ENCODE results near the gene COLQ.

DNA sequence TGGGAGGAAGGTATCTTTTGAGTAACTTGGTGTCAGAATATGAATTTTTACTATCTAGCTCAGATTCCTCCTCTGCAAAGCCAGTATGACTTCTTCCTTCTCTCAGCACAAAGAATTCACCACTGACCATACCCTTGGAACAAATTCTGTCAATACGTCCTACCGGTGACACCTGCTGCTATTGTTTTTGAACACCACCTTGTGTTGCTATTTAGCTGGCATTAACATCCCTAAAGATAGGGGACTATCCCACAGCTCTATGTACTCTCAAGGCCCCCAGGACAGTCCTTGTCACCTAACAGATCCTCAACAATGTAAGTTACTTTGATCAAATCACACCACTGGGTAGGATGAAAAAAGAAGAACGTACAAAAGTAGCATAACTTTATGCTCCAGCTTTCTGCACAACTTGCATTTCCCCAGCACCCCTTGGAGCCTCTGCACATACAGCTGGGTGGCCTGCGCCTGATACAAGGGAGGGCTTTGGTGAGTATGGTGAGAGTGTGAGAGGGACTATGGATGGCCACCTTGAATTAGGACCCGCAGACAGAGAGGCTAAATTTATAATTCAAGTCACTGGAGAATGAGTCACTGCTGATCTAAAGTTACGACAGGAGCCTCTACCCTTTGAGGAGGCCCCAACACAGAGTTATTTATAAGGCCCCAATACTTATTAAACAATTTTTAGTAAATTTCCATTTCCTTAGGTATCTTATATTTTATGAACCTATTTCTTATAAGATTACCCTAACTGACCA is 2.3 kb upstream of the COLQ start:
- TF ChIP-seq, protein P1, sequence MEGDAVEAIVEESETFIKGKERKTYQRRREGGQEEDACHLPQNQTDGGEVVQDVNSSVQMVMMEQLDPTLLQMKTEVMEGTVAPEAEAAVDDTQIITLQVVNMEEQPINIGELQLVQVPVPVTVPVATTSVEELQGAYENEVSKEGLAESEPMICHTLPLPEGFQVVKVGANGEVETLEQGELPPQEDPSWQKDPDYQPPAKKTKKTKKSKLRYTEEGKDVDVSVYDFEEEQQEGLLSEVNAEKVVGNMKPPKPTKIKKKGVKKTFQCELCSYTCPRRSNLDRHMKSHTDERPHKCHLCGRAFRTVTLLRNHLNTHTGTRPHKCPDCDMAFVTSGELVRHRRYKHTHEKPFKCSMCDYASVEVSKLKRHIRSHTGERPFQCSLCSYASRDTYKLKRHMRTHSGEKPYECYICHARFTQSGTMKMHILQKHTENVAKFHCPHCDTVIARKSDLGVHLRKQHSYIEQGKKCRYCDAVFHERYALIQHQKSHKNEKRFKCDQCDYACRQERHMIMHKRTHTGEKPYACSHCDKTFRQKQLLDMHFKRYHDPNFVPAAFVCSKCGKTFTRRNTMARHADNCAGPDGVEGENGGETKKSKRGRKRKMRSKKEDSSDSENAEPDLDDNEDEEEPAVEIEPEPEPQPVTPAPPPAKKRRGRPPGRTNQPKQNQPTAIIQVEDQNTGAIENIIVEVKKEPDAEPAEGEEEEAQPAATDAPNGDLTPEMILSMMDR (IDR thresholded peaks at IDR 0.05), result no peak
- TF ChIP-seq POLR2A (IDR thresholded peaks at IDR 0.05), result no peak
